ENCODE data around the gene SPRN. TPM values are rescaled to one million over a fixed set of nuclear protein-coding genes. Genes with fewer than 3 reads are reported as not detected.

Gene SPRN
- total RNA-seq, 1 experiment from 2014 or later = not detected

DNA sequence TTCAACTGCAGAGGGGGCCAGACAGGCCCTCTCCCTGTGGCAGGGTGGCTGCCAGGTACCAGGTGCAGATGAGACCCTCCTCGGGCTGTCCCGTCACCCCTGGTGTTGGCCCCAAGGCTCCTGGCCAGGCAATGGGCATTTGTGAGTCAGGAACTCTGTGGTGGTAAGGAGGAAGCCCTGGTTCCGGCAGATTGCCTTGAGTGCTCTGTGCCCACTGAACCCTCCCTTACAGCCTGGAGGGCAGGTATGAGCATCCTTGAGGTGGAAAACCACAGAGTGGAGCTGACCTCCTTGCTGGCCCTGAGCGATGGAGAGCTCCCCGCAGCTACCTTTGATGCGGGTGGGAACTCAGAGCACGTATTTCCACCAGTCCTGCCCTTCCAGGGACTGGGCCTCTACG is 43.4 kb downstream of the SPRN start:
- no TSS peak for BruUV-seq (replicated peaks)
- intact Hi-C loops (cut with micrococcal nuclease; ENCODE audit: unreplicated experiment) = no loop called here
- H3K36me3 ChIP-seq (ENCODE audit: insufficient read depth, low read length, poor library complexity, severe bottlenecking) = no peaks in the 10 kb centered on the region
- DNase-seq (ENCODE audit: low spot score) = no peak
- H3K4me1 ChIP-seq (ENCODE audit: insufficient read depth, low read length, poor library complexity, severe bottlenecking) = peaks cover 5% of the 10 kb centered on the region
- CTCF ChIA-PET = no interaction called here
- TF ChIP-seq, protein P1, sequence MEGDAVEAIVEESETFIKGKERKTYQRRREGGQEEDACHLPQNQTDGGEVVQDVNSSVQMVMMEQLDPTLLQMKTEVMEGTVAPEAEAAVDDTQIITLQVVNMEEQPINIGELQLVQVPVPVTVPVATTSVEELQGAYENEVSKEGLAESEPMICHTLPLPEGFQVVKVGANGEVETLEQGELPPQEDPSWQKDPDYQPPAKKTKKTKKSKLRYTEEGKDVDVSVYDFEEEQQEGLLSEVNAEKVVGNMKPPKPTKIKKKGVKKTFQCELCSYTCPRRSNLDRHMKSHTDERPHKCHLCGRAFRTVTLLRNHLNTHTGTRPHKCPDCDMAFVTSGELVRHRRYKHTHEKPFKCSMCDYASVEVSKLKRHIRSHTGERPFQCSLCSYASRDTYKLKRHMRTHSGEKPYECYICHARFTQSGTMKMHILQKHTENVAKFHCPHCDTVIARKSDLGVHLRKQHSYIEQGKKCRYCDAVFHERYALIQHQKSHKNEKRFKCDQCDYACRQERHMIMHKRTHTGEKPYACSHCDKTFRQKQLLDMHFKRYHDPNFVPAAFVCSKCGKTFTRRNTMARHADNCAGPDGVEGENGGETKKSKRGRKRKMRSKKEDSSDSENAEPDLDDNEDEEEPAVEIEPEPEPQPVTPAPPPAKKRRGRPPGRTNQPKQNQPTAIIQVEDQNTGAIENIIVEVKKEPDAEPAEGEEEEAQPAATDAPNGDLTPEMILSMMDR (conservative IDR thresholded peaks at IDR 0.05; ENCODE audit: low read depth, low read length) = no peak
- no peak for TF ChIP-seq EZH2 (IDR thresholded peaks at IDR 0.05; ENCODE audit: borderline replicate concordance, low read depth, low read length, poor library complexity, severe bottlenecking)
- H3K4me3 ChIP-seq (ENCODE audit: low read depth, low read length, poor library complexity, severe bottlenecking) = no peak overlapping the region
- H3K27ac ChIP-seq (ENCODE audit: low read depth, low read length, poor library complexity, severe bottlenecking) = no peak overlapping the region
- POLR2A ChIA-PET (ENCODE audit: low non-redundant PET) = no interaction called here
- no peaks in the 10 kb centered on the region for H3K9me3 ChIP-seq (ENCODE audit: low read depth, low read length, poor library complexity, severe bottlenecking)
- no peaks in the 10 kb centered on the region for H3K27me3 ChIP-seq (replicated peaks; ENCODE audit: insufficient read depth, low read depth, low read length, poor library complexity)

DNA sequence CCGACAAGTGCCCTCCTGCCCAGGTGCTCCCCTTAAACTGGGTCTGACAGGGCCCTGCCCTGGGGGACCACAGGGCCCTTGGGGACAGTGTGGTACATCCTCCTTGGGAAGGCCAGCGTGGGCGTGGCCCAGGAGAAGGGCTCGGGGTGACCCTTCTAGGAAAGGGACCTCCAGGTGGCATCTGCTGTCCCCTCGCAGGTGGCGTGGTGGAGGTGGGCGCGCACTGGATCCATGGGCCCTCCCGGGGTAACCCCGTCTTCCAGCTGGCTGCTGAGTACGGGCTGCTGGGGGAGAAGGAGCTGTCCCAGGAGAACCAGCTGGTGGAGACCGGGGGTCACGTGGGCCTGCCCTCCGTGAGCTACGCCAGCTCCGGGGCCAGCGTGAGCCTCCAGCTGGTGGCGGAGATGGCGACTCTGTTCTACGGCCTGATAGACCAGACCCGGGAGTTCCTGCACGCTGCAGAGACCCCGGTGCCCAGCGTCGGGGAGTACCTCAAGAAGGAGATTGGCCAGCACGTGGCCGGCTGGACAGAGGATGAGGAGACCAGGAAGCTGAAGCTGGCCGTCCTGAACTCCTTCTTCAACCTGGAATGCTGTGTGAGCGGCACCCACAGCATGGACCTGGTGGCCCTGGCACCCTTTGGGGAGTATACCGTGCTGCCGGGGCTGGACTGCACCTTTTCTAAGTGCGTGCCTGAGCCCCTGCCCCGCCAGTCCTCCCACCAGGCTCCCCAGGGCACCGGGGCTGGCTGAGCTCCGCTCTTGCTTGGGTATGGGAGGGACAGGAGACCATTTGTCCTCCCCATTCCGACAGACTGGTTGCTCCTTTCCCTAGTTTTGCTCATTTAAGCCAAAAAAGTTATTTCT is 44.4 kb downstream of the SPRN start:
- Histone ChIP-seq H3K4me1 (ENCODE audit: insufficient read depth, low read length, poor library complexity, severe bottlenecking) (peaks cover 5% of the 10 kb centered on the region), H3K27me3 (replicated peaks; ENCODE audit: insufficient read depth, low read depth, low read length, poor library complexity) (no peaks in the 10 kb centered on the region), H3K9me3 (ENCODE audit: low read depth, low read length, poor library complexity, severe bottlenecking) (no peaks in the 10 kb centered on the region), H3K27ac (ENCODE audit: low read depth, low read length, poor library complexity, severe bottlenecking) (no peak overlapping the region), H3K4me3 (ENCODE audit: low read depth, low read length, poor library complexity, severe bottlenecking) (peak overlapping the region; percentile 51), H3K36me3 (ENCODE audit: insufficient read depth, low read length, poor library complexity, severe bottlenecking) (no peaks in the 10 kb centered on the region)
- DNase-seq (ENCODE audit: low spot score) = no peak
- intact Hi-C loops (cut with micrococcal nuclease; ENCODE audit: unreplicated experiment) = no loop called here
- TF ChIP-seq EZH2 (IDR thresholded peaks at IDR 0.05; ENCODE audit: borderline replicate concordance, low read depth, low read length, poor library complexity, severe bottlenecking) = no peak
- TF ChIP-seq, protein P1 (conservative IDR thresholded peaks at IDR 0.05; ENCODE audit: low read depth, low read length) = no peak
- CTCF ChIA-PET = no interaction called here
- no TSS peak for BruUV-seq (replicated peaks)
- POLR2A ChIA-PET (ENCODE audit: low non-redundant PET) = no interaction called here

DNA sequence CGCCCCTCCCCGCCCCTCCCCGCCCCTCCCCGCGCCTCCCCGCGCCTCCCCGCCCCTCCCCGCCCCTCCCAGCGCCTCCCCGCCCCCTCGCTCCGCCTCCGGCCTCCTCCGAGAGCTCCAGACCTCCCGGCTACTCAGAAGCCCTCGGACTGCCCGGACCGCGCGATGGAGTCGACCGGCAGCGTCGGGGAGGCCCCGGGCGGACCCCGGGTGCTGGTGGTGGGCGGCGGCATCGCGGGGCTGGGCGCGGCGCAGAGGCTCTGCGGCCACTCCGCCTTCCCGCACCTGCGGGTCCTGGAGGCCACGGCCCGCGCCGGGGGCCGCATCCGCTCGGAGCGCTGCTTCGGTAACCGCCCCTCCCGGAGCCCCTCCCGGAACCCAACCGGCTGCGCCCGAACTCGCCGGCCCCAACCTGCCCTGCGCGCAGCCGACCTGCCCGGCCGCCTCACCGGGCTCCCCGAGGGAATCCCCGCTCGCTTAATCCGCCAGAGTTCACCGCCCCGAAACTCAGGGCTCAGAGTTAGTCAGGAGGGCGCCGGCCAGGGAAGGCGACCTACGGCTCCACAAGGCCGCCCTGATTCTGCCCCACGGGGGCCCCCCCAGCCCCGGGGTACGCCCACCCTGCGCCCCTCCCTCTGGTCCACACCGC is 45.1 kb downstream of the SPRN start, which contains the start of gene PAOX:
PAOX (plus strand) TSS at position 111 of the 649 bp plus-strand sequence; CDS start at position 166, 55 bp downstream.
- no peak for DNase-seq (ENCODE audit: low spot score)
- ChIA-PET CTCF (no interaction called here), POLR2A (ENCODE audit: low non-redundant PET) (no interaction called here)
- no peaks in the 10 kb centered on the region for H3K9me3 ChIP-seq (ENCODE audit: low read depth, low read length, poor library complexity, severe bottlenecking)
- H3K4me1 ChIP-seq (ENCODE audit: insufficient read depth, low read length, poor library complexity, severe bottlenecking) = peaks cover 5% of the 10 kb centered on the region
- H3K4me3 ChIP-seq (ENCODE audit: low read depth, low read length, poor library complexity, severe bottlenecking) = peak within 1 kb of the TSS; percentile 64
- no peak for TF ChIP-seq EZH2 (IDR thresholded peaks at IDR 0.05; ENCODE audit: borderline replicate concordance, low read depth, low read length, poor library complexity, severe bottlenecking)
- TF ChIP-seq, protein P1 (conservative IDR thresholded peaks at IDR 0.05; ENCODE audit: low read depth, low read length) = no peak
- no TSS peak for BruUV-seq (replicated peaks)
- H3K27me3 ChIP-seq (replicated peaks; ENCODE audit: insufficient read depth, low read depth, low read length, poor library complexity) = no peaks in the 10 kb centered on the region
- H3K36me3 ChIP-seq (ENCODE audit: insufficient read depth, low read length, poor library complexity, severe bottlenecking) = no peaks in the 10 kb centered on the region
- no peak within 1 kb of the TSS for H3K27ac ChIP-seq (ENCODE audit: low read depth, low read length, poor library complexity, severe bottlenecking)
- intact Hi-C loops (cut with micrococcal nuclease; ENCODE audit: unreplicated experiment) = no loop called here

Measured in A673 (cell line).